H1 (cell line): ENCODE measurements around the gene NIFK. TPM values are rescaled to one million over a fixed set of nuclear protein-coding genes. Genes with fewer than 3 reads are reported as not detected.

Experiments
- BRCA1 ChIP-seq: IDR thresholded peaks from 2 replicates; pipeline ENCODE4 v1.6.1; 2012; ENCODE audit warnings: low read depth, low read length, improper control_type of control experiment
- CHD7 ChIP-seq: fragments of 300-600 bp; sonication (generic); IDR thresholded peaks from 2 replicates; pipeline ENCODE4 v1.7.1; 2012; ENCODE audit warnings: low read length, moderate library complexity, mild to moderate bottlenecking, inconsistent platforms; ENCODE audit not compliant: insufficient replicate concordance
- EP300 ChIP-seq, 2 experiments: IDR thresholded peaks; 1 replicate in 1 of 2; 2 replicates in 1 of 2; pipeline ENCODE4 v1.6.1; 2011 to 2012; ENCODE audit warnings: low read depth in 2 of 2, low read length in 2 of 2, mild to moderate bottlenecking in 2 of 2, borderline replicate concordance in 1 of 2, inconsistent platforms in 1 of 2, moderate library complexity in 1 of 2
- KDM1A ChIP-seq: fragments of 200-600, 300-600 bp; sonication (generic); IDR thresholded peaks from 2 replicates; pipeline ENCODE4 v1.7.1; 2016; ENCODE audit warnings: mild to moderate bottlenecking, low read length, borderline replicate concordance
- PHF8 ChIP-seq: fragments of 200-600 bp; sonication (generic); conservative IDR thresholded peaks from 2 replicates; pipeline ENCODE4 v1.7.1; 2012; ENCODE audit warnings: low read depth, mild to moderate bottlenecking, inconsistent platforms, low read length, moderate library complexity
- RFX5 ChIP-seq: IDR thresholded peaks from 2 replicates; pipeline ENCODE4 v1.6.1; 2011; ENCODE audit warnings: low read depth, low read length, improper control_type of control experiment, borderline replicate concordance
- RXRA ChIP-seq: IDR thresholded peaks from 2 replicates; pipeline ENCODE4 v1.6.1; 2011; ENCODE audit warnings: low read depth, mild to moderate bottlenecking, low read length, moderate library complexity; ENCODE audit not compliant: insufficient read depth
- SIN3A ChIP-seq, 2 experiments: IDR thresholded peaks in 1 of 2; conservative IDR thresholded peaks in 1 of 2; 2 replicates each; pipeline ENCODE4 v1.6.1; 2011 to 2012; ENCODE audit warnings: low read length in 2 of 2, improper control_type of control experiment in 1 of 2, low read depth in 1 of 2, mild to moderate bottlenecking in 1 of 2
- SIRT6 ChIP-seq: IDR thresholded peaks from one replicate; pipeline ENCODE4 v1.7.1; 2012; ENCODE audit warnings: low read length, inconsistent platforms
- TAF1 ChIP-seq: IDR thresholded peaks from 2 replicates; pipeline ENCODE4 v1.6.1; 2011; ENCODE audit warnings: mild to moderate bottlenecking, low read depth, low read length
- YY1 ChIP-seq: IDR thresholded peaks from 2 replicates; pipeline ENCODE4 v1.6.1; 2011; ENCODE audit warnings: low read depth, mild to moderate bottlenecking, low read length
- polyA plus RNA-seq, 7 experiments: library from polyadenylated mRNA; depleted of rRNA in 3 of 7; stranded (reverse) in 5 of 7; unstranded in 2 of 7; fragments of >200 nt in 5 of 7; fragments of 200-250 nt in 2 of 7; gene quantifications; 1 replicate in 5 of 7; 2 replicates in 1 of 7; 4 replicates in 1 of 7; pipeline versions ENCODE4 v1.2.1 to v1.2.3, GENCODE V29; 2011 to 2013; ENCODE audit warnings: missing spikeins in 2 of 7, mixed read lengths in 2 of 7
- total RNA-seq: library from RNA; stranded (reverse); fragmentation: NEBNext Ultra II Directional; extraction: Animal tissue kit (Norgen Biotek cat#: 25700); gene quantifications from 2 replicates; pipeline ENCODE4 v1.2.1, GENCODE V29; 2021

NIFK gene
- total and polyA plus RNA-seq, 2 of the 8 experiments (the other 6 are each of a cell fraction or from before 2014, with no cell fraction given) = 24.4 to 117 TPM

- no peak for TF ChIP-seq CHD7
- no peak for TF ChIP-seq KDM1A
- no peak for TF ChIP-seq RFX5
- no peak for TF ChIP-seq SIN3A (conservative IDR thresholded peaks at IDR 0.05 in 1 of 2, IDR thresholded peaks at IDR 0.05 in 1 of 2; ENCODE audit: low read depth in 1 of 2, low read length in 2 of 2)
- TF ChIP-seq EP300 (IDR thresholded peaks at IDR 0.05; ENCODE audit: borderline replicate concordance in 1 of 2, low read depth in 2 of 2, low read length in 2 of 2) = no peak
- no peak for TF ChIP-seq PHF8
- no peak for TF ChIP-seq RXRA
- TF ChIP-seq YY1 = no peak
- no peak for TF ChIP-seq BRCA1
- no peak for TF ChIP-seq TAF1
- TF ChIP-seq SIRT6 = no peak
These were observed 19.1 kb downstream of the NIFK start (continued) for GRCh38 chr2:121717529-121717928.
